GM10847 (cell line): ENCODE data around the gene ACVRL1.

Experiments used
- POLR2A ChIP-seq: IDR thresholded peaks from 2 replicates; pipeline ENCODE4 v1.6.1; 2011; ENCODE audit not compliant: insufficient read length; ENCODE audit errors: extremely low read depth

Gene ACVRL1

GRCh38 chr12:51907083-51907855 lies at the start of gene ACVRL1:
TSS of gene ACVRL1 (plus strand) at chr12:51907504. CDS start at chr12:51912475, 4,971 bp downstream.
- no peak for TF ChIP-seq POLR2A

DNA sequence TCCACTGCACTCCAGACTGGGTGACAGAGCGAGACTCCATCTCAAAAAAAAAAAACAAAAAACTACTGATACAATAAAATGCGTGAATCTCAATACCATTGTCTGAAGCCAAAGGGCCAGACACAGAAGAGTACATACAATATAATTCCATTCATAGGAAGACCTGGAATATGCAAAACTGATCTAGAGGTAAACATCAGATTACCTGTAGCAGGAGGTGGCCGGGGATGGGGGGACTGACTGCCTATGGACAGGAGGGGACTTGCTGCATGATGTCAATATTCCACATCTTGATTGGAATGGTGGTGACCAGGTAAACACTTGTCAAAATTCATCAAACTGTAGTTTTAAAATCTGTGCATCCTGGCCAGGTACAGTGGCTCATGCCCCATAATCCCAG lies 46.3 kb upstream of the ACVRL1 start:
- no peak for TF ChIP-seq POLR2A

DNA sequence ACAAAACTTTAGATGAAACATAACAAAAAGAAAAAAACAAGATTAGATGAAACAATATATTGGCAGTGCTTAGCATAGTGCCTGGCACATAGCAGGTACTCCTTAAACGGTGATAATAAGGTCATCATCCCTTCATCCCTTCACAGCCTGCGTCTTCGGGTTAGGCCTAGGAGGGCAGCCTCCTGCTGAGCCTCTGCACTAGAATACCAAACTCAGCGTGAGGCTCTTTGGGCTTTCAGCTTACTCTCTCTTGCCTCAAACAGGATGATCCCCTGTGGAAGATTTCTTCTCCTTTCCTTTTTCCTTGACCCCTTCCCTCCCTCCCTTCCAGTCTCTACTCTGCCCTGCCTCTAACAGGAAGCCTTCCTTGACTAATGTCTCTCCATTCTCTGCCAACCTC lies 44.4 kb upstream of the ACVRL1 start:
- no peak for TF ChIP-seq POLR2A

DNA sequence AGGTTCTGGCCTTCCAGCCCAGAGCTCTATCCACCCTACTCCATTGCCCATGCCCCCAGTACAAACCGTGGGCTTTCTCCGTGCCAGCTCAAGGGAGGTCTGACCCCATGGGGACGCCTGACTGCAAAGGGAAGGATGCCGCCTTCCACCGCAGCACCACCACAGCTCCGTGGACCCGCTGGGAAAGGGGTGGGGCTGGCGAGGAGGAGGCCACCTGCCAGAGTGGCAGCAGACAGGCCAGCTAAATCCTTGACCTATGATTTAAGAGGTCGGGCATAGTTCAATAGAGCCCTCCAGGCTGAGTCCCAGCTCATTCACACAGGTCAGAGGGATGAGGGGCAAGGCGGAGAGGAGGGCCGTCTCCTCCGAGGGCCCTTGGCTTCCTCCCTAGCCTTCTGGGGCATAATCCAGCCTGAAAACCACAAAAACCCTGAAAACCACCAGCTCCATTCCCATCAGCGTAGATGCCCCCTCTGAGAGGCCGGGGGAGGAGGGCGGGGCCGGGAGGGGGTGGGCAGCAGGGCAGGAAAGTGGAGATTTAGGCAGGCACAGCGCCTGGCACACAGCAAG lies 43.9 kb upstream of the ACVRL1 start:
- no peak for TF ChIP-seq POLR2A

DNA sequence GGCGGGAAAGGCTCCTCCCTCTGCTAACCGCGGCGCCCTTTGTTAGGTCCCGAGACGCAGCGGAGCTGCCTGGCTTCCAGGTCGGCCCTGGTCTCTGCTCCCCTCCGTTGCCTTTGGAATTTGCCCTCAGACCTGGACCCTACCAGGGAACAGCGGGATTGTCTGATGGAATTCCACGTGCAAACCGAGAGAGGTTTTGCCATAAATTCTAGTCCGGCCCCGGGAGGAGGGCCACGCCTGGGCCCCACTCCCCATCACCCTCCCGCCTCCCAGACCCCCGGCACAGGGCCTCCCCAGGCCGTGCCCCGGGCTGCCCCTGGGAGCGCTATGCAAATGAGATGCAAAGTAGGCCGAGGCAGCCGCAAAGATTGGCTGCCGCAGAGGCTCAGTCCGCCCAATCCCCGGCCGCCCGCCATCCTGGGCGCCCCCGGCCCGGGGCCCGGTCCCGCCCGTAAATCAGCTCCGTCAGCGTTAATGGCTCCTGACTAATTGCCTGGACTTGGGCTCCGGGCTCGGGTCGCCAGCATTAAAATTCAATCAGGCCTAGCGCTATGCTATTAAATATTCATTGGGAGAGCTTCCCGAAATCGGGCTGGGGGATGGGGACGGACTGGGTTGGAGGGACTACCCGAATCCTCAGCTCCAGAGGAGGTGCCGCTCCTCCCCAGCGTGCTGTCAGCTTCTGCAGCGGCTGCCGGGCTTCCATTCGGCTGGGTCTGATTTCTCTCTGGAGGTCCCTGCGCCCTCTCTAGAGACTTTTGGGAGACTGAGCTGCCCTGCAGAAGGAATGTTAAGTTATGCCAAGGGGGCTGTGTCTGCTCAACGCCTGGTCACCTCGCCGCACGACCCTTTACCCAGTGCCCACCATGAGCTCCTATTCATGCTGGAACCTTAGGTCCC lies 43.1 kb upstream of the ACVRL1 start:
- TF ChIP-seq POLR2A: no peak

GRCh38 chr12:51864833-51865670 lies 42.3 kb upstream of the ACVRL1 start:
- TF ChIP-seq POLR2A: no peak

DNA sequence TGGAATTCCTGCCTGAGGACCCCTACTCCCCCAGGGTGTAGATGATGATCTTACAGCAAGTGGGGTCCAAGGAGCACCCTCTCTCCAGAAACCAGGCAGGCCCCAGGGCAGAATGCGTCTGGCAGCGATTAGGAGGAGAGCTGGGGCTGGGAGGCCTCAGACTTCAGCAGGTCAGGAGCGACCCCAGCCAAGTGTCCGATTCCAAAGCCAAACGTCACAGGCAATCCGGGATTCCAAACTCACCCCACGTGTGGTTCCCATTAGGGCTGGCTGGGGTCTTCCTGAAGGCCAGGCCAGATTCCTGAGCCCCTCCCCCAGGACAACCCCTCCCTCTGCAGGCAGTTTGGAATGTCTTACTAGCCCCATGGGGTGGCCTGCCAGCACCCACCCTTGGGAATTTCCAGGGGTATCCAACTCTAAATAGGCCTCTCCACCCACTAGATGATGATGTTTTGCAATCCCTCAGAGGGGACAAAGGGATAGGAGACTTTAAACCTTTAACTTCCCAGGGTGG lies 41.5 kb upstream of the ACVRL1 start:
- no peak for TF ChIP-seq POLR2A

DNA sequence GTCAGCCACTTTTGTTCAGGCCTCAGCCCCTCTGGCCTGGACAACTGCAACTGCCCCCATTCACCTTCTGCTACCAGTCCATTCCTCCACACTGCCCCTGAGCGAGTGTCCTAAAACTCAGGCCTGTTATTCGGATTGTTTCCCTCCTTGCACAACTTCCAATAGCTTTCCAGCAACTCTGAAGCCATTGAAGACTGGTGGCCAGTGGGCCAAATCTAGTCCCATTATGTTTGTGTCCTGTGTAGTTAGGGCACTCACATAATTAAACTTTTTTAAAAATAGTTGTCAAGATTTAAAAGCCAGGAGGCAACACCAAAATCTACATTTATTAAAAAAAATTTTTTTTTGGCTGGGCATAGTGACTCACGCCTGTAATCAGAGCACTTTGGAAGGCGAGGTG lies 41.0 kb upstream of the ACVRL1 start:
- TF ChIP-seq POLR2A: no peak

DNA sequence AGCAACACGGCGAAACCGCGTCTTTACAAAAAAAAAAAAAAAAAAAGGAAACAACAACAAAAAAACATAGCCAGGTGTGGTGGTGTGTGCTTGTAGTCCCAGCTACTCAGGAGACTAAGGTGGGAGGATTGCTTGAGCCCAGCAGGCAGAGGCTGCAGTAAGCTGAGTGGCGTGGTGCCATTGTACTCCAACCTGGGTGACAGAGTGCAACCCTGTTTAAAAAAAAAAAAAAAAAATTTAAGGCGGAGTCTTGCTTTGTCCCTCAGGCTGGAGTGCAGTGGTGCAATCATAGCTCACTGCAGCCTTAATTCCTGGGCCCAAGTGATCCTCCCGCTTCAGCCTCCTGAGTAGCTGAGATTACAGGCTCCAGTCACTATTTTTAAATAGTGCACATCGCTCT lies 40.5 kb upstream of the ACVRL1 start:
- TF ChIP-seq POLR2A: no peak

DNA sequence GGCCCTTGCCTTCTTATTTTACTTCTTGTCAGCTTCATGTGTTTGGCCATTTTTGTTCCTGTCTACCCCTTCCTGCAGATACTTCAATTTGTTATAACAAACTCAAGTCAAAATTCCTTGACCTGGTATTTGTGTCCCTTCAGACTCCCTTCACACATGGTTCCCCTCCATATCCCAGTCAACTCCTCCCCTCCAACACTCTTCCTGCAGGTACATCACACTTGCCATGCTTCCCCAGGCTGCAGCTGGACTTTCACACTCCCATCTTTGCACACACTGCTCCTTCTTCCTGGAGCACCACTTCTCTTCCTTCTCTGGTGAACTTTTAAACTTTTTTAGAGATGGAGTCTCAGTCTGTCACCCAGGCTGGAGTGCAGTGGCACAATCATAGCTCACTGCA lies 39.9 kb upstream of the ACVRL1 start:
- no peak for TF ChIP-seq POLR2A

GRCh38 chr12:51867796-51868428 lies 39.4 kb upstream of the ACVRL1 start:
- TF ChIP-seq POLR2A: no peak

- no peak for TF ChIP-seq POLR2A
Observed at GRCh38 chr12:51868821-51869495, 38.3 kb upstream of the ACVRL1 start.

DNA sequence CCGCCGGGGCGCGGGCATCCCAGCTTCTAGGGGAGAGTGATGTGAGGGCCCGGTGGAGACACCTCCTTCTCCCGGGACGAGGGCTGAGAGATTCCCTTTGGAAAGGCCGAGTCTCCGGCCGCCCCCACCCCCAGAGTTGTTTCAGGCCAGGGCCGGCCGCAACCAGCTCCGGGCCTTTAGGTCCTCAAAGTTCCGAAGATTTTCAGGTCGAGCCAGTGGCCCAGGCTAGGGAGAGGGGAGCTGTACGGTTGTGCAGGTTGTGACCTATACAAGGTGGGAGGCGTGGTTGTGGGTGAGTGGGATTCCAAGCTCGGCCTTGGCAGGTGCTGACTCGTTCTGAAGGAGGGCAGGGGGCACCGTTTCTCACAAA lies 37.8 kb upstream of the ACVRL1 start:
- no peak for TF ChIP-seq POLR2A

DNA sequence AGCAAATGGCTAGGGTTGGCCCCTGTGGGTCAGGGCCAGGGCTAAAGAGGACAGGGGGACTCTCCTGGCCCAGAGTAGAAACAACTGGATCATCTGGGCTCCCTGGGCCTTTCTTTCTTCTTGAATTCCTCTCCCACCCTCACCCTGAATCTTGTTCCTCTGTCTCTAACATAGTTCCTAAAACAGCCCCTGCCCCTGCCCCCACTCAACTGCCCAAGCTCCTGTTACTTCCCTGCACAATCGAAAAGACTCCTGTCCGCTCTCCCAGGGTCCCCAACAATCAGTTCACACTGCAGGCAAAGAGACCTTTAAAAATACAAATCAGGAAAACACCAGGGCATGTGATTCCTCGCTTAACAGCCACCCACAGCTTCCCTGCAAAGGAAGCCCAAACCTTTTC lies 37.4 kb upstream of the ACVRL1 start:
- TF ChIP-seq POLR2A: no peak
